ENCODE measurements around the gene KLF16.

- TF ChIP-seq EZH2 (IDR thresholded peaks at IDR 0.05; ENCODE audit: insufficient read depth, poor library complexity, severe bottlenecking) (no peak), EZH2phosphoT487 (IDR thresholded peaks at IDR 0.05; ENCODE audit: insufficient read depth, low read depth) (no peak)
Observed at GRCh38 chr19:1860042-1860775, 3.2 kb downstream of the KLF16 start.

Measured in GM23248 (cell line).